Activated CD8-positive, alpha-beta memory T cell treated with anti-CD3 and anti-CD28 coated beads for 4 hours (primary cell): ENCODE data around the gene SUMF1.
"Not testable (repeated sequence)": the region's sequence is repeated elsewhere in the genome, so short reads cannot be mapped to it uniquely, and the experiment has no call there.

Experiments used
- DNase-seq, 2 donors: peaks; one replicate each; pipeline ENCODE4 v3.0.0-alpha.2; 2020; ENCODE audit warnings: low read depth in 2 of 2

SUMF1 gene

DNA sequence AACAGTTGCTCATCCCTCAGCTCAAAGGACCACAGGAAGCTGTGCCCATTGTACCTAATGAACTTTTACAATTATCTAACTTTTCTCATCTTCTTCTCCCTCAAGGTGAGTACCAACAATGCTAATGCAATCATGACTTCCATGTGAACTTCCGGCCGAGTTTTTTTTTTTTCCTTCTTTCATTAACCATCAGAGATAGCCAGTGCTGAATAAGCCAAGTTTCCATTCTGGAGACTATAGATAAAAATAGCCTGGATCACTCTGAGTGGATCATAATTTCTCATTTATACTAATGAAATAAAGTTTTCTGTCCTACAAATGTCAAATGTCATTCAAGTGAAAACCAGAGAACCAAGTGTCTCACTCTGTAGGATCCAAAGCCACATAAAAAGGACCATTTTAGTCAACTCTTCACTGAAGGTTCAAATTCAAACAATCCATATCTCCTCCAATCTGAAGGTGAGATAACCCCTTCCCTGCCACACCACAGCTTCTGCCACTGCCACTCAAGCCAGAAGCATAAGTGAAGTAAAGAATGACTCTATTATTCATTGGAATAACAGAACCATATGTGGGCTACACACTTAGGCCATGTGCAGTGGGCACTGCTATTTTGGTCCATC is 5.5 kb downstream of the SUMF1 start:
- DNase-seq, result no peak

DNA sequence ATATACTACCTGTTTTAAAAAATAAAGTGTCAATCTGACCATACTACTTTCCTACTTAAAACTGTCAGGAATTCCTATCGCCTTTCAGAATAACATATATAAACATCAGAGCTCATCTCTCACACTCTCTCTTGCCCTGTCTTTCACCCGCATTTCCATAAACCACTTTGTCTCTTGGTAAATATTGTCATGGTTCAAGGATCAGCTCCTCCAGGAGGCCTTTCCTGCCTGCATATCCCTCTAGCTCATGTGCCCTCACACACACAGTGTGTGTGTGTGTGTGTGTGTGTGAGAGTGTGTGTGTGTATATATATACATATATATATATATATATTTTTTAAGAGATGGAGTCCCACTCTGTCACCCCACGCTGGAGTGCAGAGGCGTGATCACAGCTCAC is 6.7 kb downstream of the SUMF1 start:
- no peak for DNase-seq

DNA sequence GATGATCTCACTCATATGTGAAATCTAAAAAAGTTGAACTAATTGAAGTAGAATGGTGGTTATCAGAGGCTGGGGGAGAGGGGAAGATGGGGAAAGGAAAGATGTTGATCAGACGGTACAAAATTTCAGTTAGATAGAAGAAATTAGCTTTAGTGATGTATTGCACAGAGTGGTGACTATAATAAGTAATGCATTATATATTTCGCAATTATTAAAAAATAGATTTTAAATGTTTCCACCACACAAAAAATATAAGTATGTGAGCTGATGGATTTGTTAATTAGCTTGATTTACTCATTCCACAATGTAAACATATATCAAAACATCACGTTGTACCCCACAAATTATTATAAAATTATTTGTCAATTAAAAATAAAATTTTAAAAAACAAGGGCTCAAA is 8.1 kb downstream of the SUMF1 start:
- no peak for DNase-seq

DNA sequence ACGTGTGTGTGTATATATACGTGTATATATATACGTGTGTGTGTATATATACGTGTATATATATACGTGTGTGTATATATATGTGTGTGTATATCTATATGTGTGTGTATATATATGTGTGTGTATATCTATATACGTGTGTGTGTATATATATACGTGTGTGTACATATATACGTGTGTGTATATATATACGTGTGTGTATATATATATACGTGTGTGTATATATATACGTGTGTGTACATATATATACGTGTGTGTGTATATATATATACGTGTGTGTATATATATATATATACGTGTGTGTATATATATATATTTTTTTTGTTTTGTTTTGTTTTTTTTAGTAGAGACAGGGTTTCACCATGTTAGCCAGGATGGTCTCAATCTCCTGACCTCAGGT is 10.3 kb downstream of the SUMF1 start:
- not testable (repeated sequence) for DNase-seq

DNA sequence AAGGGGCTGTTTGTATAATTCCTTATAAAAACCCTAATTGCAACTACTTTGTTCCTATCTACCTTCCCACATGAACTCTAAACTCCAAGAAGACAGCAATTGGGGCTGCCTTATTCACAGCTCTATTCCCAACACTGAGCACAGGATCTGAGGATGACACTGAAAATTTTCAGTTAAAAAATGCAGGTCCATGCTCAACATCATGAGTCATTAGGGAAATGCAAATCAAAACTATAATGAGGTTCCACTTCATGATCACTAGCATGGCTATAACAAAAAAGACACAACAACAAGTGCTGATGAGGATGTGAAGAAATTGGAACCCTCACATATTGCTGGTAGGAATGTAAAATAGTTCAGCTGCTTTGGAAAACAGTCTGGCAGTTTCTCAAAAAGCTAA is 12.9 kb downstream of the SUMF1 start:
- DNase-seq, result no peak

DNA sequence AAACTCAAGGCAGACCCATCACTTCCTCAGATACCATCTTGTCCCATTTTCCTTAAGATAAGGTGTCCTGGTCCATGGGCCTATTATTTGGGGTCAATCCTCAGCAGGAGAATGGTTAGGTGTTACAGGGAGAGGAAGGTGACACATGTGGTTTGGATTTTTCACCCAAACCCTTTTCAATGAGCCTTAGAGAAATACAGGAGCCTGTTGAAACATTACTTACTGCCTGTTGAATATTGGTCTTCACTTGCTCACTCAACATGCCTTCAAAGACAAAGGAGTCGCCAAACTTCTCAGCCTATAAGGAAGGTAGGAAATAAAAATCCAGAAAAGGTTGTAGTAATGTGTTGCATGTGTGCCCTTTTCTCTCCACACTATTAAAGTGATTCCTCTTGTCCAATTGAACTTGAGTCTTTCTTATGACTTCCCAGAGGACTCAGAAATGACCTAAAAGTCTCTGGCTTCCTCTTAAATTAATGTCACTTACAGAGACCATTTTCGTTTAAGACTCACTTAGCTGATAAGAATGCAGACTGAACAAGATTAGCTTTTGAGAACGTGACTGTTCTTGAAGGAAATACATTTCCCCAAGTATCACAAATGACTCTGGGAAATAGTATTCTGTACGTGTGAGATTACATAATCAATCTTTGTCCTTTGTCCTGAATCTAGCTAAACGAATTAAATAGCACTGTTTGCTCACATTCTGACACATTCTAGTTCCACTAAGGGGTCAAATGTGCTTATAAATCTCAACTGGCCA is 17.8 kb downstream of the SUMF1 start:
- DNase-seq, result no peak

DNA sequence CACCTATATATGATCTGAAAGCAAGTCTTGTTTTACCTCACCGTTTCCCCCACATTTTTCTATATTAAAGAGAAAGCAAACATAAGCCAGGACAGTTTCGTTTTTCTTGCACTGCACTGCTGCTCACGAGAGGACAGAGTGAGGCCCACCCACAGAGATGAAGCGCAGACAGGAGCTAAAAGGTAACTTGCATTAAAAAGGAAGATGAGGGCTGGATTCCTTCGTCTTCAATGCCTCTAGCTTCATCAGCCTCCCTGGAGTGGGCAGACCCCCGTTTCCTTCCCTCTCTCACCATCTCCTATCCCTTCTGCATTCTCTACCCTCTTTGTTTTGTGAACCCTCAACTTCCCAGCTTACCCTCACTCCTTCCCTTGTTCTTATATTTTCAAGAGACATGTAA is 18.9 kb downstream of the SUMF1 start:
- DNase-seq, result no peak

DNA sequence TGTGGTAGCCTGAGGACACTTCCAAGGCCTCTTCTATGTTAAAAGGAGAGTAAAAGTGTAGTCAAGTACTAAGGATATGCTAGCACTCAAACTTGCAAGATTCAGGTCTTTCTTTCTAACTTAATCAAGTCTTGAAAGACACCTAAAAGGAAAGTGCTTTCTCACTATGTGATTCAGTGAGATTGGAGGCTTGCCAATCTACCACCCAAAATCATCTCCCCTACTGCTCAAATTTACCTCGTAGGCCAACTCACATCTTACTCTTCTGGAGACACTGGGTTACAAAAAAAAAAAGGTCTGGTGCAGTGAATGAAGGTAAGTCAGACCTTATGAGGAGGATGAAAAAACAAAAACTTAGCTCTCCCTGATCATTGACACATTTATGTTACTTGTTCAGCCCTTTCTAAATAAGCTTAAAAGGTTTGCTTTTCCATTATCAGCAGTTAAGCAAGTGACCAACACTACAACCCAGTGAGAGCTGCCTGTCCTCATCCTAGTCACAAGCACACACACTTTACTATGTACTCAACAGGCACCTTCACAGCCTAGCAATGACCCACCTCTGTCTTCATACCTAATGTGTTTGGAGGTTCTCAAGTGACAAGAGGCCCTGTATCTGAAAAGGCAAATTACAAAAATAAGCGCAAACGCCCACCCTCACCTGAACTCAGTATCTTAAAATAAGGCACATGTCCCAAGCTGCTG is 19.6 kb downstream of the SUMF1 start:
- DNase-seq, result no peak

DNA sequence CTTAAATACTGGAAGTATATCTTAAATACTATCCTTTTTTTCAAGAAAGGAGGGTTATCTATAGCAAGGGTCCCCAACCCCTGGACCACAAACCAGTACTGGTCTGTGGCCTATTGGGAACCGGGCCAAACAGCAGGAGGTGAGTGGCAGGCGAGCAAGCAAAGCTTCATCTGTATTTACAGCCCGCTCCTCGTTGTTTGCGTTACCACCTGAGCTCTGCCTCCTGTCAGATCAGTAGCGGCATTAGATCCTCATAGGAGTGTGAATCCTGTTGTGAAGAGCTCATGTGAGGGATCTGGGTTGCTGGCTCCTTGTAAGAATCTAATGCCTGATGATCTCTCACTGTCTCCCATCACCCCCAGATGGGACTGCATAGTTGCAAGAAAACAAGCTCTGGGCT is 26.1 kb downstream of the SUMF1 start:
- no peak for DNase-seq

DNA sequence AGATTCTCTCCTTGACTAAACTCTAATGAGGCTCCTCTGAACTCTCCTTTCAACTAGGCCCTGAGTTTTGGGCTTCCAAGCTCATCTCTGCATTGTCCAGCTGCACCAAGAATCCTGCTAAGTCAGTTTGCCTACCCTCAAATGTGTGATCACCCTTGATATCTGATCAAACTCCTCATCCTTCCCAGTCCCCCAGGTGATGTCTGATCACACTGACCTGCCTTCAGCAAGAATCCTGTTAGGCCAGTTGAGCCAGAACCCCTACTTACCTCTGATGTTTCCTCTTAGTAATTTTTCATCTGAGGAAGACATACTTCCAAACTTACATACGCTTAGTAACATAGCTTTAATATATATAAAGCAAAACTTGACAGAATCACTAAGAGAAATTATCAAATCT is 28.8 kb downstream of the SUMF1 start:
- no peak for DNase-seq

DNA sequence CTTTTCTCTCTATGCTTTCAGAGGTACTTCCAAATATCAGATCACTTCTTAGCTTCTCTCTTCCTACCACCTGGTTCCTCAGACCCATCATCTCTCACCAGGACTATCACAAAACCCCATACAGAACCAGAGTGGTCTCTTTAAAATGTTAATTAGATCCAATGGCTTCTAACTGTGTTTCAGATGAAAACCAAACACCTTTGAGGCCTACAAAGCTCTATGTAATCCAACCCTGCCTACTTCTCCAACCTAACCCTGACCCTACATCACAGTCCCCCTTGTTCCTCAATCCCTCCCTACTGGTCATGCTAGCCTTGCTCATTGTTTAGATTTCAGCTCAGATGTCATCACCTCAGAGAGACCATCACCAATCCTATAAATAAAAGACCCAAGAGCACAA is 34.8 kb downstream of the SUMF1 start:
- no peak for DNase-seq

DNA sequence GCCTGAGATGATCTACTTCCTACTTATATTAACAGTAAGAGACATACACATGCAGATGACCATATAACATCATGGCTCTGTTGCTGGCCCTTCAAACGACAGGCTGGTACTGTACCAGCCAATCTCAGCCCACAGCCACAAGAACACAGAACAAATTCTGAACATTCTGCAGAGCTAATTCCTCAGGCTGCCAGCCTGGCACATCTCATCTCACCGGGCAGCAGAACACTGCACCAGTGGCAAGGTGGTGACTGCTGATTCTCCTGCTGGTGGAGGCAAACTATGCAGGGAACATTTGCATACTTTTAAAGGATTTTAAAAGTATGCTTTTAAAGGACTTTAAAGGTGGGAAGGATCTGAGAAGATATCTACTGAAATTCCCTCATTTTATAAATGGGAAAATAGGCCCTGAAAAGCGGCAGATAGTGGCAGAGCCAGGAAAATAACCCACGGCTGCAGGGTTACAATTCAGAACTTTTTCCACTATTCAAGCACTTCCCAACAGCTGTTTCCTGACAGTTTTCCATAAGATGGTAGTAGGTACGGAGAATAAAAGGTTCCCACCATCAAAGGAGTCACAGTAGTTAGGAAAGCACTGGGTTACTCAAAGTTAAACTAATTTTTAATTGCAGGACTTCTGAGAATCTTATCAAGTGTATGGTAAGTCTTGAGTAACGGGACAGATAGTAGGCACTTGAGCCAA is 37.3 kb downstream of the SUMF1 start:
- no peak for DNase-seq

DNA sequence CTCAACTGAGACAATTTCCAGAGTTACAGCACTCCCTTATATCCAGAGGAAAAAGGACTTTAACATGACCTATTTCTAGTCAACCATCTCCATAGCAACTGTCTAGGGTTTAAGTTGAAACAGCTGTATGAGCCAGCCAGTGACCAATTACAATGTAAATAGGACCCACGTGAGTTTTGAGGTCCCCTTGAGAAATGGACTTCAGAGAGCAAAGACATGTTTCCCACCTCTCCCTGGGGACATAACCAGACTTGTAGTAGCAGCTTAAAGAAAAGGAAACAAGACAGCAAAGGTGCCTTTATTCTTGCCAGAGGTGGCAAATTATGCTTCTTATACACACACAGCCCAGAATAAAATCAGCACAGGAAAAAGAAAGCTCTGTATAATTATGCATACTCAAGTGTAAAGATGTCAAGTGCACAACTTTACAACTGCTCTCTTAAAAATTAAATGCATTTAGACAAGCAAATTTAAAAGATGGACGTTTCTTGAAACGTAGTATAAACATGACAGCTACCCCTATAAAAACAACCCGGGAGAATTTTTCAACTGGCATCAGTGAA is 40.2 kb downstream of the SUMF1 start:
- no peak for DNase-seq

DNA sequence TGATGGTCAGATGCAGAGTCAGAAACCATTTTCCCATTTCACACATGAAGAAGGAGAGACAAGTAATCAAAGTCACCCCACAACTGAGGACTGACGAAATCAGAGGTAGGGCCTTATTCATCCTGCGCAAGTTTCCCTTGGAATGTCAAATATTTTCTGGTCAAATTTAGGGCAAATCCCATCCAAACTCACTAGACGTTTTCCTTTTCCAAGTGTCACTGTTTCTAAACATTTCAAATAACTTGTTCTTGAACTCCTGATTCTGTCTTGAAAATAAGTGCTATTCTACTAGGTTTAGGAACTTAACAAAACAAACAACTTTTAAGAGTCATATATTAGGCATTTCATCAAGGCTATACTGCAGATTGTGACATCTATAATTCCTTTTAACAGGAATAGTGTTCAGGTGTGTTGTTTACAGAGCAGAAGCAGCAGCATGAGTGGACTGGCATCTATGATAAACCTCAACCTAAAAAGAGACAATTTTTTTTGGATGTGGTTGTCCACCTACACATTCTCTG is 40.7 kb downstream of the SUMF1 start:
- no peak for DNase-seq

DNA sequence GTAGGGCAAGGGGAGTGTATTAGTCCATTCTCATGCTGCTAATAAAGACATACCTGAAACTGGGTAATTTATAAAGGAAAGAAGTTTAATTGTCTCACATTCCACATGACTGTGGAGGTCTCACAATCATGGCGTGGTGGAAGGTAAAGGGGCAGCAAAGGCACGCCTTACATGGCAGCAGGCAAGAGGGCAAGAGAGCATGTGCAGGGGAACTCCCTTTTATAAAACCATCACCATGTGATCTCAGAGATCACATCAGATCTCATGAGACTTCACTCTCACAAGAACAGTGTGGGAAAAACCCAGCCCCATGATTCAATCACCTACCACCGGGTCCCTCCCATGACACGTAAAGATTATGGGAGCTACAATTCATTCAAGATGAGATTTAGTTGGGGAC is 41.4 kb downstream of the SUMF1 start:
- DNase-seq, result no peak

DNA sequence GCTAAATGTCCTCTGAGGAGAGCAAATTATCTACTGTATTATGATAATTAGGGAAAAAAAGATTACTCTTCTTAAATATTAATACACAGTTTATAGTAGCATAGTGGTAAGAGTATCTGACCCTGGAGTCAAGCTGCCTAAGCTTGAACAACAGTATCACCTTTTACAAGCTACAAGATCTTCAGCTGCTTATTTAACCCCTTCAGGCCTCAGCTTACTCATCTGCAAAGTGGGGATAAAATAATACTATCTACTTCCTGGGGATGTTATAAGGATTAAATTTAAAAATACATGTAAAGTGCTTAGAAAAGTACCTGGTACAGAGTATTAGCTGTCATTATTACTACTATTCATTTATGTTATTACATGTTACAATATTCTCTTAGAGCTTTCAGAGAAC is 42.0 kb downstream of the SUMF1 start:
- DNase-seq, result no peak

DNA sequence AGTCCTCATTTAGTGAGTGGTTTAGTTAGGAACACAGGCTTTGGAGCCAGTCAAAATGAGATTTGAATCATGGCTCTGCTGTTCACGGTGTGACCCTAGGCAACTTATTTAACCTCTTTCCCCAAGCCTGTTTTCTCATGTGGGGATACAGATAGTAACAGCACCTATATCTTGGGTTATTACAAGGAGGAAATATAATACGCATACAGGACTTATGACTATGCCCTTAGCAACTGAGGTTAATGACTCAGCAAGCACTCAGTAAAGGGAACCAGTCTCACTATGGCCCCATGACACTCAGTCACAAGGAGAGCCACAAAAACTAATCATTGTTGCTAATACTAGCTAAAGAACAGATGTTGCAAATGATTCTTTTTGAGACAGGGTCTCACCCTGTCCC is 45.9 kb downstream of the SUMF1 start:
- no peak for DNase-seq

DNA sequence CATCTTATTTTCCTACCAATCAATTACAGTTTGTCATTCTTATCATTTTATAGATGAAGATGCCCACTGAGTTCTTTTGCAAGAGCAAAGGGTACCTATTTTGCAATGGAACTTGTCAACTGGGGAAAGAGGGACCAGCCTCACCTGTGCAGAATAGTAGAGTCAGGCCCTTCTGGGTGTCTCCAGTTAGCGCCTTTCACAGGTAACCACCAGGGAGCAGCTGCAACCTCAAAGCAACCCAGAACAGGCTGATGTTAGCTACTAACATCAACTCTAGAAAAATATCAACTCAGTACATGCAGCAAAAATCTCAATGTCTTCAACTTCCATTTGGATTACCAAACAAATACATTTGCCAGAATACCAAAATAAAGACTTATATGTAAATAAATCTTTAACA is 47.1 kb downstream of the SUMF1 start:
- DNase-seq, result no peak

DNA sequence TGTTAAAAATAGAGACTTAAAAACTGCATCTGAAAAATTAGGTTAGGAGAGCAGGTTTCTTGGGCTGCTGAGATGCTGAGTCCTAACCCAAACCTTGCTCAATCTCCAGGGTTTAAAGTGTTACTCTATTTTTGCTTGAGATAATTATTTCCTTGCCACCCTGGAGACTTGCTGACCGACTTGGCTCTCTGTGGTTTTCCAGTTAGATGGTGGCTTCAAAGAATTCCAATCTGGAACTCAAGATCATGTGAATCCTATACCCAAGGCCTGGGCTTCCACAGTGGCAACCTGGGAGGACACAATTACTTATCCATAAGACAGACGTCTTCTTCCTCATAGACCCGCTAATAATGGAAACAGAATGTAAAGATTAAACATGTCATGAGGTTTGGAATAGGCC is 47.7 kb downstream of the SUMF1 start:
- no peak for DNase-seq

DNA sequence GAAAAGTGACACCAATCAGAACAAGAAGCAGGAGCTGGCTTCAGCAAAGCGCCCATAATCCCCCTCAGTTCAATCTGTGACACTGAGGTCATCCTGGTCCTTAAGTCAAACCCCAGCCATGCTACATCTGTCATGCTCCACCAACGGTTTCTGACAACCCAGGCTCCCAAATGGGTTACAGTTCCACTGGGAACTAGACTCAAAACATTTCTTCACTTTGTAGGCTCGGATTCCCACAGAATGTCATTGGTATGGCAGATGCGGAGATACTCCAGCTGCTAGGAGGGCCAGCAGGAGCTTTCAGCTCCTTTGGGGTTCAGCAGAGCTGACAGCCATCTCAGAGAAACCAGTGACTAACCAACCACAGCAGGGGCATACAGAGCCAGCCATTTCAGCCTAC is 48.9 kb downstream of the SUMF1 start:
- DNase-seq, result no peak

DNA sequence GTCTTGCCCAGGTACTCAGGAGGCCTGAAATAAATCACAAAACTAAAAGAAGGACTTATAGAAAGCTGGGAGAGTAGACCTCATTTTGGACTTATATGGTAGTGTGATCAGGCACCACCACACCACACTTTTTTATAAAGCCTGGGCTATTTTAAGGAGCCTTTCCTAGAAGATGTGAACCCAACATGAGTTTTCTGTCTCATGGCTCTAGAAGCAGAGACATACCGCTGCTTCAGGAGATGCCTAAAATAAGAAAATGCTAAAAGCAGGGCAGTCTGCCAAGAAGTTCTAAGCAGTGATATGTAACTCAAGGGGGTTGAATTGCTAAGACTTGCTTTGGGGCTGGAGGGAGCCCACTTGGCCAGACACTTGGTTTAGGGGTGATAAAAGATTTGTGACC is 49.6 kb downstream of the SUMF1 start:
- no peak for DNase-seq

DNA sequence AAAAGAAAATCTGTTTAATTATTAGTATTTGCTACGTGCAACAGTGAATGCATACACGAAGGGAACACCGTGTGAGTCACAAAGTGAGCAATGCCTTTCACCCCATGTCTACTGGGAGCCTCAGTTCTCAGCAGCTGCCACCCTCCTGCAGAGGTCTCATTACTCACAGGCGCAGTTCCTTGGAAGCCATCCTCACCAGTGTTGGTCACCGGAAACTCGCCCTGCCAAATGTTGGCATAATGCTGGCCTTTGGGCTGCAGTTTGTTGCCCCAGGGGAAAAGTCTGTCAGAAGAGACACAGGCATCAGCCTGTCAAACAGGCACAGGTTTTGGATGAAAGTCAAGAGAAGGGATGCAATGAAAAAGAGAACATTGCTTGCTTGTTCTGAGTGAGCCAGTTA is 50.1 kb downstream of the SUMF1 start:
- DNase-seq, result no peak
